ENCODE data around the gene ACVR2A.

- TF ChIP-seq CTCF (IDR thresholded peaks at IDR 0.05), result no peak
- no peak for TF ChIP-seq POLR2A (IDR thresholded peaks at IDR 0.05)
Observed at GRCh38 chr2:147851244-147851930, 6.6 kb downstream of the ACVR2A start.

Data from Peyer's patch (tissue), 4 donors.